Measurements from ENCODE around the gene RTL10. TPM values are rescaled to one million over a fixed set of nuclear protein-coding genes. Genes with fewer than 3 reads are reported as not detected.
A peak's percentile ranks its signal among the peaks of the same experiment; 100 is the strongest.

RTL10 gene
- total and polyA plus RNA-seq, 2 of the 13 experiments (the other 11 are each of a cell fraction or from before 2014, with no cell fraction given), result 14.1 to 15.8 TPM

- TF ChIP-seq ZNF589 (CRISPR knock-in tag; conservative IDR thresholded peaks at IDR 0.05) (no peak), ZSCAN25 (CRISPR knock-in tag; IDR thresholded peaks at IDR 0.05) (no peak), ZNF530 (CRISPR knock-in tag; IDR thresholded peaks at IDR 0.05; ENCODE audit: low read depth) (no peak), PRDM10 (CRISPR knock-in tag; IDR thresholded peaks at IDR 0.05; ENCODE audit: low read depth) (no peak), ZMAT3 (CRISPR knock-in tag; conservative IDR thresholded peaks at IDR 0.05) (no peak), CENPT (CRISPR knock-in tag; IDR thresholded peaks at IDR 0.05; ENCODE audit: low read depth) (no peak), ZNF205 (CRISPR knock-in tag; IDR thresholded peaks at IDR 0.05) (no peak; the same call in 1 of the 2 replicates), ZNF552 (CRISPR knock-in tag; IDR thresholded peaks at IDR 0.05; ENCODE audit: borderline replicate concordance) (no peak), MIXL1 (CRISPR knock-in tag; IDR thresholded peaks at IDR 0.05) (peak; percentile 80), ZNF251 (CRISPR knock-in tag; IDR thresholded peaks at IDR 0.05) (no peak), ZNF878 (CRISPR knock-in tag; IDR thresholded peaks at IDR 0.05) (0 out of 2 replicates have a peak, but pooled peaks have one; percentile 46), ZNF17 (CRISPR knock-in tag; IDR thresholded peaks at IDR 0.05) (no peak), HNF4G (IDR thresholded peaks at IDR 0.05; ENCODE audit: borderline replicate concordance, low read depth, low read length) (peak; percentile 42; the same call in 1 of the 2 replicates), HNF4G (CRISPR knock-in tag; IDR thresholded peaks at IDR 0.05; ENCODE audit: borderline replicate concordance, low read depth) (no peak), SAFB2 (CRISPR knock-in tag; IDR thresholded peaks at IDR 0.05; ENCODE audit: borderline replicate concordance, low read depth) (no peak), ATF5 (CRISPR knock-in tag; IDR thresholded peaks at IDR 0.05; ENCODE audit: low read depth) (no peak), GATAD1 (CRISPR knock-in tag; IDR thresholded peaks at IDR 0.05) (peak; percentile 47; the same call in 1 of the 2 replicates), KMT2A (CRISPR knock-in tag; IDR thresholded peaks at IDR 0.05) (no peak; the same call in 1 of the 2 replicates)
- TF ChIP-seq, protein P1, sequence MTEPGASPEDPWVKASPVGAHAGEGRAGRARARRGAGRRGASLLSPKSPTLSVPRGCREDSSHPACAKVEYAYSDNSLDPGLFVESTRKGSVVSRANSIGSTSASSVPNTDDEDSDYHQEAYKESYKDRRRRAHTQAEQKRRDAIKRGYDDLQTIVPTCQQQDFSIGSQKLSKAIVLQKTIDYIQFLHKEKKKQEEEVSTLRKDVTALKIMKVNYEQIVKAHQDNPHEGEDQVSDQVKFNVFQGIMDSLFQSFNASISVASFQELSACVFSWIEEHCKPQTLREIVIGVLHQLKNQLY (CRISPR knock-in tag; IDR thresholded peaks at IDR 0.05), result no peak
- TF ChIP-seq, protein P2, sequence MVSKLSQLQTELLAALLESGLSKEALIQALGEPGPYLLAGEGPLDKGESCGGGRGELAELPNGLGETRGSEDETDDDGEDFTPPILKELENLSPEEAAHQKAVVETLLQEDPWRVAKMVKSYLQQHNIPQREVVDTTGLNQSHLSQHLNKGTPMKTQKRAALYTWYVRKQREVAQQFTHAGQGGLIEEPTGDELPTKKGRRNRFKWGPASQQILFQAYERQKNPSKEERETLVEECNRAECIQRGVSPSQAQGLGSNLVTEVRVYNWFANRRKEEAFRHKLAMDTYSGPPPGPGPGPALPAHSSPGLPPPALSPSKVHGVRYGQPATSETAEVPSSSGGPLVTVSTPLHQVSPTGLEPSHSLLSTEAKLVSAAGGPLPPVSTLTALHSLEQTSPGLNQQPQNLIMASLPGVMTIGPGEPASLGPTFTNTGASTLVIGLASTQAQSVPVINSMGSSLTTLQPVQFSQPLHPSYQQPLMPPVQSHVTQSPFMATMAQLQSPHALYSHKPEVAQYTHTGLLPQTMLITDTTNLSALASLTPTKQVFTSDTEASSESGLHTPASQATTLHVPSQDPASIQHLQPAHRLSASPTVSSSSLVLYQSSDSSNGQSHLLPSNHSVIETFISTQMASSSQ (IDR thresholded peaks at IDR 0.05; ENCODE audit: low read depth), result peak; percentile 42; the same call in 1 of the 2 replicates
- TF ChIP-seq, protein P2 (CRISPR knock-in tag; IDR thresholded peaks at IDR 0.05; ENCODE audit: borderline replicate concordance), result peak; percentile 66; the same call in 1 of the 2 replicates
These were observed 26.3 kb upstream of the RTL10 start (continued) for GRCh38 chr22:19880786-19881569.

Data from HepG2 (cell line).